HK-2 (cell line): Measurements from ENCODE around the gene EPB41L5.
A peak's percentile ranks its signal among the peaks of the same experiment; 100 is the strongest.
"Not testable (repeated sequence)": the region's sequence is repeated elsewhere in the genome, so short reads cannot be mapped to it uniquely, and the experiment has no call there.

Experiments
- DNase-seq: peaks from one replicate; pipeline ENCODE4 v3.0.0-alpha.2; 2018; ENCODE audit not compliant: unreplicated experiment

Gene EPB41L5

DNA sequence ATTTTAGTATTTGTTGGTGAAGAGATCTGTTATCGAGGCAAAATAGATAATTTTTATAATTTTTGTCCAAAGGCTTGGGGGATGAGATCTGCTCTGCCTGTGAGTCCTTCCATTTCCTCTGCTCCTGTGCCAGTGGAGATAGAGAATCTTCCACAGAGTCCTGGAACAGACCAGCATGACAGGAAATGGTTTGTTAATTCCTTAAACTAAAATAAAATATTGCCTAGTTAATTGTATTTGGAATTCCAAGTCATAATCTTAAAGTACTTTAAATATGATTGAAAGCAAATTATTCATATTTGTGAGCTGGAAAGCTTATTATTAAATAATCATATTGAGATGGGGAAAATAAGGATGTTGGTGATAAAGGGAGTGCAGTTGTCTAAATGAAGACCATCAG is 87.8 kb downstream of the EPB41L5 start:
- DNase-seq = no peak

DNA sequence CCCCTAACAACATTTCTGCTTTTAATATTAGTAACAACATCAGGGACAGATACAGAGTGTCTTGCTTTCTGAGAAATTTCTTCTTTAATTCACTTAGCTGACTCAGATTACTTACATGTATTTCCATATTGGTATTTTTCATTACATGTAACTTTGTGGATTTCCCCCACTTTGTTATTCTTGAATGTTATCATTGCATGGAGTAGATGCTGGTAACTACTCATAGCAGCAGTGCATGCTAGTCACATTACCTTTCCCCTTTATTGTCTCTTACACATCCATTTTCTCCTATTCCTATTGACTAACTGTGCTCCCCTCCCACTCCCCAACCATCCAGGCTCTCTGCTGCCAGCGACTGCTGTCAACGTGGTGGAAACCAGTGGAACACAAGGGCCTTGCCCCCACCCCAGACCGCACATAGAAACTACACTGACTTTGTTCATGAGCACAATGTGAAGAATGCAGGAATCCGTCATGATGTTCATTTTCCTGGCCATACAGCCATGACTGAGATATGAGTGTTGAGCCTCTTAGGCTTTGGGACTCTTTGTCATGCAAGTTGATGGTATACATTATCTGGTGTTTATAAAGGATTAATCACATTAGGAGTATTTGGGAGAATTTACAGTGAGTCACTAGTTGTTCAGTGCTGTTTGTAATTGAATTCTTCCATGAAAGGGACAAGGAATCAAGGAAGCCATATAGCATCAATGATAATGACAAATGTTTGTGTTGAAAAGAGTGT is 91.0 kb downstream of the EPB41L5 start:
- DNase-seq = peak; percentile 3

DNA sequence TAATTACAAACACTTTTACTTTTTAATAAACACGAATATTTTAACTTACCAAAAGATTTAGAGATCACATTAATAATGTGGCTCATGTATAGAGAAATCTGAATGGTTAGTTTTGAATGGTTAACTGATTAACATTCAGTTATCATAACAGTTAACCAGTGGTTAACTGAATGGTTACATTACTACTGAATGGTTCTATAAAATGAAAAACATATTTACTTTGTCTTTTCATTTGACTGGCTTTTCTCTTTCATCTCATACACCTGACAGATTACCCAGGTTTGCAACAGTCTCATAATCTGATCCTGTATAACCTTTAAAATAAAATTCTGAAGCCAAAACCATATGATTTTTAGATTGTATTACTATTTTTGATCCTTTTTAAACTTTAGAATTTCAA is 91.9 kb downstream of the EPB41L5 start:
- DNase-seq = no peak

DNA sequence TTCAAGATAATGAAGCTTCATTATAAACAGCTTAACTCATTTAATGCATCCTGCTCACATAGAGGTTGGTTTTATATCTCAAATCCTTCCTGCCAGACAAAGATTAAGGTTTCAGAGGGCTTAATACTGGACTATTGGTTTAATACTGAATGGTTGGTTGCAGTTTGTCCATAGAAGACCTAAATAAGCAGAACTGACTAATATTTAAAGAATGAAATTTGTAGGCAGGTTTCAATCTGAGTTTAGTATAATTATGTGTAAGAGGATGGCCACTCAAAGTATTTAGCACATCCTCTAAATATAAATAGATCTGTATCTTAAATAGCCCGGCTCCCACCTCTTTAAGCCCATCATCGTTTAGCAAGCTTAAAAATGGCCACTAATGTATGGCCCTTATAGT is 92.5 kb downstream of the EPB41L5 start:
- DNase-seq = no peak

DNA sequence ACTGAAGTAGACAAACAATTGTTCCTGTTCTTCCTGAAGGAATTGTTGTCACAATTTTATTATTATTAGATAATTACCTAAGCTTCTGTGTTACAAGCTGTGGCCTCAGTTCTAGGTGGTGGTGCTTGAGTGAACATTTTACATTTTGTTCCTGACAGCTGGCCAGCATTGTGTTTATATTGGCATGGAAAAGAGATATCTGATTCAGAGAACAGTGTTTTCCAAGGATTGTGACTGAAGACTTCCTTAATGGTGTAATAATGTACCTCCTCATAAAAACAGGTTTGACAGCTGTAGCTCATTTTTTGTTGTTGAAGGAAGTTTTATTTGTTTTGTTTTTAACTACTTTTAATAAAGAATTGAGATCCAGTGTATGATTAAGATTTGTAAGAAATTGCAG is 95.2 kb downstream of the EPB41L5 start:
- no peak for DNase-seq

DNA sequence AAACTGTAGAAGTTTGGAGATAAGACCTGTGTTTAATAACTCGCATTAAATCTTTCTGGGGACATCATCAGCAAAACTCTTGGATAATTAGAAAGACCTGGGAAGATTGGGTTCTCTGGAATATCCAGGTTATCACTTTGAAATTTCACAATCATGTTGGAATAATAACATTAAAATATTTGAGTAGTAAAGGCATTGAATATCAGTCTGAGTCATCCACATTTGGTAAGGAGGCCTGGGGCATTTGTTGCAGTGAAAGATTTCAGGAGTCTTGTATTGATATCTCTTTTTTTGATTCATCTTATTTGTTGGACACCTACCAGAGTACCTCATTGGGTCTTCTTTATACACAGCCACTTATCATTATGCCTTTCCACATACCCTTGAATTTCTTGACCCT is 95.9 kb downstream of the EPB41L5 start:
- DNase-seq = no peak

DNA sequence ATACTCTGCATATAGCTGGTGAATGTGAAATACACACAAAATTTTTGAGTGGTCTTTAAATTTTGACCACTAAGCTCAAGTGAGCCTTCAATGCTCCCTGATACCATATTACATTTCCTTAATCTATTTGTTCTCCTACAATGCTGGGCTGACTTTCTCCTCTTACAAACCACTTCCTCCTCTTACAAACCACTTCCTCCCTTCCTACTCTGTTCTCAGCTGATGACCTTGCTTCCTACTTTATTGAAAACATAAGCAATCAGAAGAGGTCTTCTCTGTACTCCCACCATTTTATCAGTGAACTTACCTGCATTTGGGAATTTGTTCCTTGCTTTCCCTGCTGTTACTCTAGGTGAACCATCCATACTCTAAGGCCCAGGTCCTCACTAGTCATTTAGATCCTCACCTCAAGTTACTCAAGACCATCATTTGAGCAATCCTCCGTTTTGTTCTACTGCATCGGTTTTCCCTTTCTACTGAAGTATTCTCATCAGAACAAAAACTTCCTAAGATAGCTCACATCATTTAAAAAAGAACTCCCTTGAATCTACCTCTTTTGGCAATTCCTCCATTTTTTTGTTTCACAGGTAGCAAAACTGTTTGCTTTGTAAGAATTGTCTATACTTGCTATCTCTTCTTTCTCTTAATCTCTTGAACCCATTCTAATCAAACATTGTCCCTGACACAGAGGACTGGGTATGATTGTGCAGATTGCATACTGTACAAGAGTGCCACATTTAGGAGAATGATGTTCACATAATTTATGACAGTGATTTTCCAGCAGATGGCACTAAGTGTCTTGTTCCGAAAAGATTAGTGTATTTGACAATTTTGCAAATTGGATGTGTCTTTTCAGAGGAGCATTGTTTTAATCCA is 96.5 kb downstream of the EPB41L5 start:
- no peak for DNase-seq

DNA sequence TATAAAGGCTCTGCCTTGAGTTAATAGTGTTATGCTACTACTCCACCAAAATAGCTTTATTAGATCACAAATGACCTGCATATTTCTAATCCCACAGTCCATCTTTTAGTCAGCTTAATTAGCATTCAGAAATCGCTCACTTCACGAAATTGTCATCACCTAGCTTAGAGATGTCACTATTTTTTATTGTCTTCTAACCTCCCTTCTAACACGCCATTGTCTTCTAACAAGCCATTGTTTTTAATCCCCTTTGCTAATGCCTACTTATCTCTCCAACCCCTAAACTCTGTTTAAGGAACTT is 97.1 kb downstream of the EPB41L5 start:
- DNase-seq = no peak

DNA sequence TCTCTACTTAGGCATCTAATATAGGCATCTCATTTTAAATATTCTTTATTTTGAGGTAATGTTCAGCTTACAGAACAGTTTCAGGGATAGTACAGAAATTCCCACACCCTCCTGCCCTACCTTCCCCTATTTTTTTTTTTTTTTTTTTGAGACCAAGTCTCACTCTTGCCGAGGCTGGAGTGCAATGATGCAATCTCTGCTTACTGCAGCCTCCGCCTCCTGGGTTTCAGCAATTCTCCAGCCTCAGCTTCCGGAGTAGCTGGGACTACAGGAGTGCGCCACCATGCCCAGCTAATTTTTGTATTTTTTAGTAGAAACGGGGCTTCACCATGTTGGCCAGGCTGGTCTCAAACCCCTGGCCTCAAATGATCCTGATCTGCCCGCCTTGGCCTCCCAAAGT is 97.6 kb downstream of the EPB41L5 start:
- no peak for DNase-seq

DNA sequence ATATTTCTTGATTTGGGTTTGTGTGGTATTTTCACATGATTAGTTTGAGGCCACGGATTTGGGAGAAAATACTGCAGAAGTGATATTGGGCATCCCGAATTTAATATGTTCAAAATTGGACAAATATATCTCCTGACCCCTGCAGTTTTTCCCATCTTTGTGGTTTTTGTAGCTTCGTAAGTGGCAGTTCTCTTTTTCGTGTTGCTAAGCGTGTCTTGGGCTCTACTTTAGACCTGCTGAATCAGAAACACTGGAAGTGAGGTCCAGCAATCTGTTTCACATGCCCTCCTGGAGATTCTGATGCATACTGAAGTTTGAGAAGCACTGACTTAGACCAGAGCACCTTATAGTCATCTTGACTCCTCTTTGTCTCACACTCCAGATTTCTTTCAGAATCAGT is 98.3 kb downstream of the EPB41L5 start:
- no peak for DNase-seq

DNA sequence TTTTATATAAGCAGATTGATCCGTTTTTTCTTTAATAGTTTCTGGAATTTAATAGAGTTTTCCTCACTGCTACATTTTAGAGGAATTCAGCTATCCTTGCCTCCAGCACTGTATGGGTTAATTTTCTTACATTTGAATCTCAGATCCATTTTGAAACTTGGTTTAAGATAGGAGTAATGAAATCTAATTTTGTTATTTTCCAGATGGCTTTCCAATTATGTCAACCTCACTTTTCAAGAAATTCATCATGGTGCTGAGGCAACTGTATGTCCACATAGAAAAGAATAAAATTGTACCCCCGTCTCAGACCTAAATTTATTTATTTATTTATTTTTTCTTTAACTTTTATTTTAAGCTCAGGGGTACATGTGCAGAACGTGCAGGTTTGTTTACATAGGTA is 105.1 kb downstream of the EPB41L5 start:
- no peak for DNase-seq

DNA sequence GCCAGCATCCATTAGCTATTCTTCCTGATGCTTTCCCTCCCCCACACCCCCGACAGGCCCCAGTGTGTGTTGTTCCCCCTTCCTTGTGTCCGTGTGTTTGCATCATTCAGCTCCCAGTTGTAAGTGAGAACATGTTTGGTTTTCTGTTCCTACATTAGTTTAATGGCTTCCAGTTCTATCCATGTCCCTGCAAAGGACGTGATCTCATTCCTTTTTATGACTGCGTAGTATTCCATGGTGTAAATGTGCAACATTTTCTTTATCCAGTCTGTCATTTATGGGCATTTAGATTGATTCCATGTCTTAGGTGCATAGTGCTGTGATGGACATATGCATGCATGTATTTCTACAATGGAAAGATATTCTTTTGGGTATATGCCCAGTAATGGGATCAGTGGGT is 105.6 kb downstream of the EPB41L5 start:
- no peak for DNase-seq

DNA sequence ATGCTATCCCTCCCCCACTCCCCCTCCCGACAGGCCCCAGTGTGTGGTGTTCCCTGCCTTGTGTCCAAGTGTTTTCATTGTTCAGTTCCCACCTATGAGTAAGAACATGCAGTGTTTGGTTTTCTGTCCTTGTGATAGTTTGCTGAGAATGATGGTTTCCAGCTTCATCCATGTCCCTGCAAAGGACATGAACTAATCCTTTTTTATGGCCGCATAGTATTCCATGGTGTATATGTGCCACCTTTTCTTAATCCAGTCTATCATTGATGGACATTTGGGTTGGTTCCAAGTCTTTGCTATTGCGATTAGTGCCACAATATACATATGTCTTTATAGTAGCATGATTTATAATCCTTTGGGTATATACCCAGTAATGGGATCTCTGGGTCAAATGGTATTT is 108.5 kb downstream of the EPB41L5 start:
- DNase-seq = not testable (repeated sequence)

DNA sequence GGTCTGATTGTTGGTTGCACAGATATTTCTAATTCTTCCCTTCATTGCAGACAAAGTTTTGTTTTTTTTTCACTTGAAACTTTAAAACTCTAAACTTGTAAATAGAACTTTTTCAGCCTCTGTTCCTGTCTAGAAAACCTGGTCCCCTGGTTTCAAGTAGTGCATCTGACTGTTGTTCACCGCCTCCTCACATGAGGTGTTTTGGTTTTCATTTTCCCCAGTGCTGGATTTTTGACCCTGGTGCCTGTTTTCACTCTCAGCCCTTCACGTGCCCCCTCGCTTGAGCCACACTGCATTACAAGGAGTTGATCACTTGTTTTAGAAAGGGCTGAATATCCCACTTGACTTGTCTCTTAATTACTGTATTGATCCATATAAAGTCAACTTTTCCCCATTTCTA is 110.2 kb downstream of the EPB41L5 start:
- no peak for DNase-seq

DNA sequence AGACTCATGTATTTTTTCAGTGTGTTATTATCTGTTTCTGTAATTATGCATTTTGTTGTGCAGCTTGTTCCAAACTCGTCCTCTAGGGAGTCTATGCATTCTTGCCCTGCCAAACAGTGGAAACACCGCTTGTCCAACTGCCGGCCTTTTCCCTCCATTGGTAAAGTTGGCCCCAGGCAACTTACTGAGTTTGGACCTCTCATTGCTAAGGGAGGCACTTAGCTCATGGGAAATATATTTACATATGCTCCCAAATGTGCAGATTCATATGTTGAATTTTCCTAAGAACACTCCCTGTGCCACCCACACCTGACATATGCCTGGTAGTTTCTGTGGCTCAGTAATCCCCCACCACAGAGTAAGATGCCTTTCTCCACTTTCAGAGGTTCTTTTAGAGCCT is 112.3 kb downstream of the EPB41L5 start:
- no peak for DNase-seq

DNA sequence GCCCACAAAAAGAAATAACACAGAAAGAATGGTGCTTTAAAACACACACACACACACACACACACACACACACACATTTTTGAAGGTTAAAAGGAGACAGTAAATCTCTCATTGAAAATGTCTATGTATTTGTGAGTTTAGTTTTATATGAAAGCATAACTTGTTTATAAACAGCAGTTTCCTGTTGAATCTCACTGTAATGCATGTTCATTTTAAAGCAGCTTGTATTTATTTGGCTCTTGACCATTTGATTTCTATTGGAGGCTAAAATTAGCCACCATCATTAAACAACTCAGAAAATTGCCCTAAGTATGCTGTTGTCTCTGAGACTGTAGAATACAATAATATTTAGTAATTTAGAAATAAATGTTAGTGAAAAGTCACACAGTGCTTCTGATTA is 115.3 kb downstream of the EPB41L5 start:
- DNase-seq = no peak

DNA sequence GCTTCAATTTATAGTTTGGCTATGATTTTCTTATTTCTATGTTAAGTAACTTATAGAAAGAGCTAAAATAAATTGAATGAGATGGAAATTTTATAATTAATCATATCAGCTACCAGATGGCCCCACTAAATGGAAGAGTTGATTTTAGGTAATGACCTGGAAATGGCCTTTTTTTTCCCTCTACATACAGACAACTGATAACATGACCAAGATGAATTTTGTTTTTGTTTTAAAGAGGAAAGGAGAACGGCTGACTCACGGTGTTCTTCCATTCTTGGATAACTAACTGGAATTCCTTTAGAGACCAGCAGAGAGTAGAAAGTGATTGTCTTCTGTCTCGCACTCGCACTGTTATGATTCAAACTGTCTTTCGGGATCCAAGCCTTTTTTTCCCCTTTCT is 119.3 kb downstream of the EPB41L5 start:
- no peak for DNase-seq

DNA sequence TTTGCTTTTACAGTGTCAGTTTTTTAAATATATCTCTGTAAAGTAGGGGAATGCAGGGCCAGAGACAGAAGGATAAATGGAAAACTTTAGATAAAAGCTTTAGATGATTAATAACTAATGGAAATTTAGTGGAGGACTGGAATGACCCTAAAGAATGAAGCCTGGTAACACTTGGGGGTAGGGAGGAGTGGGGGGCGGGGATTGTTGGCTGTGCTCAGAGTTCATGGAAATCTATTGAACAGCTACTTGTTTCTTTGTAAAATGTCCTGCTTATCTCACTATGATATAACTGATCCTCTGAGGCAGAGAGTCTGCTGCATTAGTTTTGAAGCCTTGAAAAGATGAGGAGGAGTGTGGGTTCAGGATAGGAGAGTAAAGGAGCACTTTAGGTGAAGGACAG is 119.8 kb downstream of the EPB41L5 start:
- DNase-seq = no peak

DNA sequence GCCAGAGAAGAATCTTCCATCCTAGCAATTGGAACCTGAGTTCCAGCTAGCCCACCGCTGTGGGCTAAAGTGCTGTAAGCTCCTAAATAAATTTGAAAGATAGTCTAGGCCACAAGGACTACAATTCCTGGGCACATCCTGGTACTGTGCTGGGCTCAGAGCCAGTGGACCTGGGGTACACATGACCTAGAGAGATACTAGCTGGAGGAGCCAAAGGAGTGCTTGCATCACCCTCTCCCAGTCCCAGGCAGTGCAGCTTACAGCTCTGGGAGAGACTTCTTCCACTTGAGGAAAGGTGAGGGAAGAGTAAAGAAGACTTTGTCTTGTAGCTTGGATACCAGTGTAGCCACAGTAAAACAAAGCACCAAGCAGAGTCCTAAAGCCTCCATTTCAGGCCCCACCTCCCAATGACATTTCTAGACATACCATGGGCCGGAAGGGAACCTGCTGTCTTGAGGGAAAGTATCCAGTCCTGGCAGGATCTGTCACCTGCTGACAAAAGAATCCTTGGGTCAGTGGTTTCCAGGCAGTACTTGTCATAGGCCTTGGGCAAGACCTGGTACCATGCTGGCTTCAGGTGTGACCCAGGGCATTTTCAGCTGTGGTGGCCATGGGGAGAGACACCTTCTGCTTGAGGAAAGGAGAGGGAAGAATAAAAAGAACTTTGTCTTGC is 120.8 kb downstream of the EPB41L5 start:
- peak; percentile 2 for DNase-seq

DNA sequence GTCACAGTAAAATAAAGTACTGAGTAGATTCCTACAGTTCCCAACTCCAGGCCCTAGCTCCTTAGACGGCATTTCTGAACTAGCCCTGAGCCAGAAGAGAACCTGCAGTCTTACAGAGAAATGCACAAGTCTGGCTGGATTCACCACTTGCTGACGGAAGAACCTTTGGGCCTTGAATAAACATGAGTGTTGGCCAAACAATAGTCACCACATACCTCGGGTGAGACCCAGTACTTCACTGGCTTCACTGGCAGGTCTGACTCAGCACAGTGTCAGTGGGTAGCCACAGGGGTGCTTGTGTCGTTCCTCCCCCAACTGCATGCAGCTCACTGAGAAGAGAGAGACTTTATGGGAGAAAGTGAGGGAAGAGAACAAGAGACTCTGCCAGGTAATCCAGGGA is 121.4 kb downstream of the EPB41L5 start:
- peak; percentile 71 for DNase-seq

DNA sequence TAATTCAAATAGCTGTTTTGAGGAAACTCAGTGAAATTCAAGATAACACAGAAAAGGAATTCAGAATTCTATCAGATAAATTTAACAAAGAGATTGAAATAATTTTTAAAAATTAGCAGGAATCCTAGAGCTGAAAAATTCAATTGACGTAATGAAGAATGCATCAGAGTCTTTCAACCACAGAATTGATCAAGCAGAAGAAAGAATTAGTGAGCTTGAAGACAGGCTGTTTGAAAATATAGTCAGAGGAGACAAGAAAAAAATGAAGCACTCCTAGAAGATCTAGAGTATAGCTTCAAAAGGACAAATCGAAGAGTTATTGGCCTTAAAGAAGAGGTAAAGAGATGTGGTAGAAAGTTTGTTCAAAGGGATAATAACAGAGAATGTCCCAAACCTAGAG is 122.1 kb downstream of the EPB41L5 start:
- DNase-seq = not testable (repeated sequence)

DNA sequence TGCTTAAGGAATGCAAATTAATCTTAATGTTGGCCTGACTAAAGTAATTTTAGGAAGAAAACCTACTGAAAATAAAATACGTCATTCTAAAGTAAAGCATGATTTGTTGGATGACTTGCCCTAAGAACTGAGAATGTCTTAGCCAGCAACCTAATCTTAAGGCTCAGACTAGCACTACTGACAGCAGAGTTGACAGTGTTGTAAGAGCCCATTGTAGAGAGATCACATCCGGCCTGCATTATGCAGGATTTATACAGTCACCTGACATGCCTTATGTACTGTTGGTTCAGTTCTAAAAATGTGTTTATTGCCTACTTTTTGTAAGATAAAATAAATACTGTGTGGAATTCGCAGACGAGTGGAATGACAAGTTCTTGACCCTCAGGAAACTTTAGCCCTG is 128.0 kb downstream of the EPB41L5 start:
- no peak for DNase-seq
